HEK293 (cell line): ENCODE results near the gene GJD3.

Source experiments
- BCL11A ChIP-seq: fragments of 450-650 bp; formaldehyde crosslinking; IDR thresholded peaks from 2 replicates; pipeline ENCODE4 v1.5.1; 2016; ENCODE audit warnings: low read depth, missing biosample characterization, missing genetic modification characterization
- MYNN ChIP-seq: fragments of 450-650 bp; formaldehyde crosslinking; IDR thresholded peaks from 2 replicates; pipeline ENCODE4 v1.5.1; 2016; ENCODE audit warnings: missing biosample characterization, missing genetic modification characterization, borderline replicate concordance
- REPIN1 ChIP-seq: fragments of 450-650 bp; formaldehyde crosslinking; IDR thresholded peaks from 2 replicates; pipeline ENCODE4 v1.5.1; 2017; ENCODE audit warnings: missing biosample characterization, missing genetic modification characterization, low read depth
- SP7 ChIP-seq: fragments of 450-650 bp; formaldehyde crosslinking; IDR thresholded peaks from 2 replicates; pipeline ENCODE4 v1.5.1; 2016; ENCODE audit warnings: missing biosample characterization, missing genetic modification characterization
- TCF7L2 ChIP-seq: IDR thresholded peaks from 2 replicates; pipeline ENCODE4 v1.6.1; 2011; ENCODE audit warnings: low read depth, mild to moderate bottlenecking, inconsistent platforms, low read length, moderate library complexity, borderline replicate concordance
- TRIM28 ChIP-seq: IDR thresholded peaks from 2 replicates; pipeline ENCODE4 v1.6.1; 2011; ENCODE audit warnings: low read length, control low read depth, borderline replicate concordance
- ZBTB48 ChIP-seq: fragments of 450-650 bp; formaldehyde crosslinking; IDR thresholded peaks from 2 replicates; pipeline ENCODE4 v1.5.1; 2016; ENCODE audit warnings: missing biosample characterization, missing genetic modification characterization
- ZNF10 ChIP-seq: fragments of 450-650 bp; formaldehyde crosslinking; IDR thresholded peaks from 2 replicates; pipeline ENCODE4 v1.5.1; 2017; ENCODE audit warnings: missing biosample characterization, missing genetic modification characterization
- ZNF155 ChIP-seq: fragments of 450-650 bp; formaldehyde crosslinking; IDR thresholded peaks from 2 replicates; pipeline ENCODE4 v1.5.1; 2016; ENCODE audit warnings: missing biosample characterization, missing genetic modification characterization
- ZNF48 ChIP-seq: fragments of 450-650 bp; formaldehyde crosslinking; IDR thresholded peaks from 2 replicates; pipeline ENCODE4 v1.5.1; 2016; ENCODE audit warnings: missing biosample characterization, missing genetic modification characterization
- ZNF558 ChIP-seq: fragments of 450-650 bp; formaldehyde crosslinking; IDR thresholded peaks from 2 replicates; pipeline ENCODE4 v1.5.1; 2016; ENCODE audit warnings: missing biosample characterization, missing genetic modification characterization
- ZNF626 ChIP-seq: fragments of 450-650 bp; sonication (Bioruptor Pico); formaldehyde crosslinking; IDR thresholded peaks from 2 replicates; pipeline ENCODE4 v1.5.1; 2018; ENCODE audit warnings: missing biosample characterization, missing genetic modification characterization, inconsistent platforms
- ZNF701 ChIP-seq: fragments of 450-650 bp; formaldehyde crosslinking; IDR thresholded peaks from 2 replicates; pipeline ENCODE4 v1.5.1; 2016; ENCODE audit warnings: missing biosample characterization, missing genetic modification characterization
- ZSCAN30 ChIP-seq: fragments of 450-650 bp; IDR thresholded peaks from 2 replicates; pipeline ENCODE4 v1.5.1; 2018; ENCODE audit warnings: missing biosample characterization, mild to moderate bottlenecking, missing genetic modification characterization, moderate library complexity
- TF ChIP-seq, protein P1 (sequence below): fragments of 450-650 bp; formaldehyde crosslinking; IDR thresholded peaks from 2 replicates; pipeline ENCODE4 v1.5.1; 2016; ENCODE audit warnings: missing biosample characterization, missing genetic modification characterization
- TF ChIP-seq, protein P2 (sequence below): fragments of 450-650 bp; formaldehyde crosslinking; IDR thresholded peaks from 2 replicates; pipeline ENCODE4 v1.5.1; 2016; ENCODE audit warnings: missing biosample characterization, missing genetic modification characterization
- TF ChIP-seq, protein P3 (sequence below): fragments of 450-650 bp; formaldehyde crosslinking; IDR thresholded peaks from 2 replicates; pipeline ENCODE4 v1.5.1; 2016; ENCODE audit warnings: missing biosample characterization, missing genetic modification characterization
- TF ChIP-seq, protein P4 (sequence below): fragments of 450-650 bp; formaldehyde crosslinking; IDR thresholded peaks from 2 replicates; pipeline ENCODE4 v1.5.1; 2017; ENCODE audit warnings: missing biosample characterization, missing genetic modification characterization
- TF ChIP-seq, protein P5 (sequence below): fragments of 450-650 bp; IDR thresholded peaks from 2 replicates; pipeline ENCODE4 v1.5.1; 2018; ENCODE audit warnings: missing biosample characterization, missing genetic modification characterization
- TF ChIP-seq, protein P6 (sequence below): IDR thresholded peaks from 2 replicates; pipeline ENCODE4 v1.6.1; 2011; ENCODE audit warnings: mild to moderate bottlenecking, low read depth, low read length, borderline replicate concordance
- TF ChIP-seq, protein P7 (sequence below): fragments of 450-650 bp; formaldehyde crosslinking; IDR thresholded peaks from 2 replicates; pipeline ENCODE4 v1.5.1; 2016; ENCODE audit warnings: missing biosample characterization, missing genetic modification characterization, borderline replicate concordance
- TF ChIP-seq, protein P8 (sequence below): fragments of 450-650 bp; formaldehyde crosslinking; IDR thresholded peaks from 2 replicates; pipeline ENCODE4 v1.5.1; 2017; ENCODE audit warnings: missing biosample characterization, missing genetic modification characterization

GJD3 gene

DNA sequence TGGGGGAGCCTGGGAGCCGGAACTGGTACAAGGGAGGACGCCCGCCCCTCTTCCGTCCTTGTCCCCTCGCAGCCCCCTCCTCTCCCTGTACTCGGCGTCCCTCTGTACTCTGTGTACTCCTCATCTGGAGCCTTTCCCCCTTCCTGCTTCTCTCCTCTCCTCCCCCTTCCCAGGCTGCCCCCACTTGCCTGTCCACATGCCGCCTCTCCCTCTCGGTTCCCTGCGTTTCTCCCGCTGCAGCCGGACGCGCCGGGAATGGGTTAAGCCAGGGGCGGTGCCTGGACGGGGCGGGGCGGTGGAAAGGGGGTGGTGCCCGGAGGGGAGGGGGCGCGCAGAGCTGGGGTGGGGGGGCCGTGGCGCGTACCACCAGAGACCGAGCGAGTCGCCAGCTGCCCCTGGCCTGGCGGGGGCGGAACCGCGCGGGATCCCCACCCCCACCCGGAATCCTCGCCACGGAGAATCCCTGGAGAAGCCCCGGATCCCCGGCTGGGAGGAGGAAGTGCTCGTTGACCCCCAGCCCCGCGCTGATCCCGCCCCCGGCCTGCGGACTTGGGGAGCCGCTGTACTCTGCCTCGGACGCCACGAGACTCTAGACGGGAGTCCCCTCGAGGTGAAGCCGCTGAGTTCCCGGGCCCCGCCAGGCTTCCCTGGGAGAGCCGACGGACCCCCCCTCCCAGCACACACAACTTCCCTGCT lies 22.6 kb downstream of the GJD3 start (continued):
- TF ChIP-seq TCF7L2 (no peak), ZSCAN30 (tag by site-specific recombination) (no peak), ZNF626 (tag by site-specific recombination) (no peak), ZNF48 (tag by site-specific recombination) (no peak), TRIM28 (no peak), ZNF10 (tag by site-specific recombination) (no peak), ZNF701 (no peak), ZBTB48 (tag by site-specific recombination) (peak; percentile 80), SP7 (tag by site-specific recombination) (peak; percentile 57), REPIN1 (tag by site-specific recombination) (no peak), MYNN (tag by site-specific recombination) (no peak), ZNF155 (no peak), BCL11A (no peak; the same call in 1 of the 2 replicates), ZNF558 (tag by site-specific recombination) (no peak)
- TF ChIP-seq, protein P1, sequence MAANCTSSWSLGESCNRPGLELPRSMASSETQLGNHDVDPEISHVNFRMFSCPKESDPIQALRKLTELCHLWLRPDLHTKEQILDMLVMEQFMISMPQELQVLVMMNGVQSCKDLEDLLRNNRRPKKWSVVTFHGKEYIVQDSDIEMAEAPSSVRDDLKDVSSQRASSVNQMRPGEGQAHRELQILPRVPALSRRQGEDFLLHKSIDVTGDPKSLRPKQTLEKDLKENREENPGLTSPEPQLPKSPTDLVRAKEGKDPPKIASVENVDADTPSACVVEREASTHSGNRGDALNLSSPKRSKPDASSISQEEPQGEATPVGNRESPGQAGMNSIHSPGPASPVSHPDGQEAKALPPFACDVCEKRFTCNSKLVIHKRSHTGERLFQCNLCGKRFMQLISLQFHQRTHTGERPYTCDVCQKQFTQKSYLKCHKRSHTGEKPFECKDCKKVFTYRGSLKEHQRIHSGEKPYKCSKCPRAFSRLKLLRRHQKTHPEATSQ (tag by site-specific recombination) = no peak
- TF ChIP-seq, protein P2, sequence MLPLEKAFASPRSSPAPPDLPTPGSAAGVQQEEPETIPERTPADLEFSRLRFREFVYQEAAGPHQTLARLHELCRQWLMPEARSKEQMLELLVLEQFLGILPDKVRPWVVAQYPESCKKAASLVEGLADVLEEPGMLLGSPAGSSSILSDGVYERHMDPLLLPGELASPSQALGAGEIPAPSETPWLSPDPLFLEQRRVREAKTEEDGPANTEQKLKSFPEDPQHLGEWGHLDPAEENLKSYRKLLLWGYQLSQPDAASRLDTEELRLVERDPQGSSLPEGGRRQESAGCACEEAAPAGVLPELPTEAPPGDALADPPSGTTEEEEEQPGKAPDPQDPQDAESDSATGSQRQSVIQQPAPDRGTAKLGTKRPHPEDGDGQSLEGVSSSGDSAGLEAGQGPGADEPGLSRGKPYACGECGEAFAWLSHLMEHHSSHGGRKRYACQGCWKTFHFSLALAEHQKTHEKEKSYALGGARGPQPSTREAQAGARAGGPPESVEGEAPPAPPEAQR = no peak
- TF ChIP-seq, protein P3, sequence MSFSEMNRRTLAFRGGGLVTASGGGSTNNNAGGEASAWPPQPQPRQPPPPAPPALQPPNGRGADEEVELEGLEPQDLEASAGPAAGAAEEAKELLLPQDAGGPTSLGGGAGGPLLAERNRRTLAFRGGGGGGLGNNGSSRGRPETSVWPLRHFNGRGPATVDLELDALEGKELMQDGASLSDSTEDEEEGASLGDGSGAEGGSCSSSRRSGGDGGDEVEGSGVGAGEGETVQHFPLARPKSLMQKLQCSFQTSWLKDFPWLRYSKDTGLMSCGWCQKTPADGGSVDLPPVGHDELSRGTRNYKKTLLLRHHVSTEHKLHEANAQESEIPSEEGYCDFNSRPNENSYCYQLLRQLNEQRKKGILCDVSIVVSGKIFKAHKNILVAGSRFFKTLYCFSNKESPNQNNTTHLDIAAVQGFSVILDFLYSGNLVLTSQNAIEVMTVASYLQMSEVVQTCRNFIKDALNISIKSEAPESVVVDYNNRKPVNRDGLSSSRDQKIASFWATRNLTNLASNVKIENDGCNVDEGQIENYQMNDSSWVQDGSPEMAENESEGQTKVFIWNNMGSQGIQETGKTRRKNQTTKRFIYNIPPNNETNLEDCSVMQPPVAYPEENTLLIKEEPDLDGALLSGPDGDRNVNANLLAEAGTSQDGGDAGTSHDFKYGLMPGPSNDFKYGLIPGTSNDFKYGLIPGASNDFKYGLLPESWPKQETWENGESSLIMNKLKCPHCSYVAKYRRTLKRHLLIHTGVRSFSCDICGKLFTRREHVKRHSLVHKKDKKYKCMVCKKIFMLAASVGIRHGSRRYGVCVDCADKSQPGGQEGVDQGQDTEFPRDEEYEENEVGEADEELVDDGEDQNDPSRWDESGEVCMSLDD (tag by site-specific recombination) = no peak
- TF ChIP-seq, protein P4, sequence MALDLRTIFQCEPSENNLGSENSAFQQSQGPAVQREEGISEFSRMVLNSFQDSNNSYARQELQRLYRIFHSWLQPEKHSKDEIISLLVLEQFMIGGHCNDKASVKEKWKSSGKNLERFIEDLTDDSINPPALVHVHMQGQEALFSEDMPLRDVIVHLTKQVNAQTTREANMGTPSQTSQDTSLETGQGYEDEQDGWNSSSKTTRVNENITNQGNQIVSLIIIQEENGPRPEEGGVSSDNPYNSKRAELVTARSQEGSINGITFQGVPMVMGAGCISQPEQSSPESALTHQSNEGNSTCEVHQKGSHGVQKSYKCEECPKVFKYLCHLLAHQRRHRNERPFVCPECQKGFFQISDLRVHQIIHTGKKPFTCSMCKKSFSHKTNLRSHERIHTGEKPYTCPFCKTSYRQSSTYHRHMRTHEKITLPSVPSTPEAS (tag by site-specific recombination) = 0 out of 2 replicates have a peak, but pooled peaks have one; percentile 10
- TF ChIP-seq, protein P5, sequence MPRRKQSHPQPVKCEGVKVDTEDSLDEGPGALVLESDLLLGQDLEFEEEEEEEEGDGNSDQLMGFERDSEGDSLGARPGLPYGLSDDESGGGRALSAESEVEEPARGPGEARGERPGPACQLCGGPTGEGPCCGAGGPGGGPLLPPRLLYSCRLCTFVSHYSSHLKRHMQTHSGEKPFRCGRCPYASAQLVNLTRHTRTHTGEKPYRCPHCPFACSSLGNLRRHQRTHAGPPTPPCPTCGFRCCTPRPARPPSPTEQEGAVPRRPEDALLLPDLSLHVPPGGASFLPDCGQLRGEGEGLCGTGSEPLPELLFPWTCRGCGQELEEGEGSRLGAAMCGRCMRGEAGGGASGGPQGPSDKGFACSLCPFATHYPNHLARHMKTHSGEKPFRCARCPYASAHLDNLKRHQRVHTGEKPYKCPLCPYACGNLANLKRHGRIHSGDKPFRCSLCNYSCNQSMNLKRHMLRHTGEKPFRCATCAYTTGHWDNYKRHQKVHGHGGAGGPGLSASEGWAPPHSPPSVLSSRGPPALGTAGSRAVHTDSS (tag by site-specific recombination) = no peak
- TF ChIP-seq, protein P6, sequence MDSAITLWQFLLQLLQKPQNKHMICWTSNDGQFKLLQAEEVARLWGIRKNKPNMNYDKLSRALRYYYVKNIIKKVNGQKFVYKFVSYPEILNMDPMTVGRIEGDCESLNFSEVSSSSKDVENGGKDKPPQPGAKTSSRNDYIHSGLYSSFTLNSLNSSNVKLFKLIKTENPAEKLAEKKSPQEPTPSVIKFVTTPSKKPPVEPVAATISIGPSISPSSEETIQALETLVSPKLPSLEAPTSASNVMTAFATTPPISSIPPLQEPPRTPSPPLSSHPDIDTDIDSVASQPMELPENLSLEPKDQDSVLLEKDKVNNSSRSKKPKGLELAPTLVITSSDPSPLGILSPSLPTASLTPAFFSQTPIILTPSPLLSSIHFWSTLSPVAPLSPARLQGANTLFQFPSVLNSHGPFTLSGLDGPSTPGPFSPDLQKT = no peak
- TF ChIP-seq, protein P7, sequence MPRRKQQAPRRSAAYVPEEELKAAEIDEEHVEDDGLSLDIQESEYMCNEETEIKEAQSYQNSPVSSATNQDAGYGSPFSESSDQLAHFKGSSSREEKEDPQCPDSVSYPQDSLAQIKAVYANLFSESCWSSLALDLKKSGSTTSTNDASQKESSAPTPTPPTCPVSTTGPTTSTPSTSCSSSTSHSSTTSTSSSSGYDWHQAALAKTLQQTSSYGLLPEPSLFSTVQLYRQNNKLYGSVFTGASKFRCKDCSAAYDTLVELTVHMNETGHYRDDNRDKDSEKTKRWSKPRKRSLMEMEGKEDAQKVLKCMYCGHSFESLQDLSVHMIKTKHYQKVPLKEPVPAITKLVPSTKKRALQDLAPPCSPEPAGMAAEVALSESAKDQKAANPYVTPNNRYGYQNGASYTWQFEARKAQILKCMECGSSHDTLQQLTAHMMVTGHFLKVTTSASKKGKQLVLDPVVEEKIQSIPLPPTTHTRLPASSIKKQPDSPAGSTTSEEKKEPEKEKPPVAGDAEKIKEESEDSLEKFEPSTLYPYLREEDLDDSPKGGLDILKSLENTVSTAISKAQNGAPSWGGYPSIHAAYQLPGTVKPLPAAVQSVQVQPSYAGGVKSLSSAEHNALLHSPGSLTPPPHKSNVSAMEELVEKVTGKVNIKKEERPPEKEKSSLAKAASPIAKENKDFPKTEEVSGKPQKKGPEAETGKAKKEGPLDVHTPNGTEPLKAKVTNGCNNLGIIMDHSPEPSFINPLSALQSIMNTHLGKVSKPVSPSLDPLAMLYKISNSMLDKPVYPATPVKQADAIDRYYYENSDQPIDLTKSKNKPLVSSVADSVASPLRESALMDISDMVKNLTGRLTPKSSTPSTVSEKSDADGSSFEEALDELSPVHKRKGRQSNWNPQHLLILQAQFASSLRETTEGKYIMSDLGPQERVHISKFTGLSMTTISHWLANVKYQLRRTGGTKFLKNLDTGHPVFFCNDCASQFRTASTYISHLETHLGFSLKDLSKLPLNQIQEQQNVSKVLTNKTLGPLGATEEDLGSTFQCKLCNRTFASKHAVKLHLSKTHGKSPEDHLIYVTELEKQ = no peak
- TF ChIP-seq, protein P8, sequence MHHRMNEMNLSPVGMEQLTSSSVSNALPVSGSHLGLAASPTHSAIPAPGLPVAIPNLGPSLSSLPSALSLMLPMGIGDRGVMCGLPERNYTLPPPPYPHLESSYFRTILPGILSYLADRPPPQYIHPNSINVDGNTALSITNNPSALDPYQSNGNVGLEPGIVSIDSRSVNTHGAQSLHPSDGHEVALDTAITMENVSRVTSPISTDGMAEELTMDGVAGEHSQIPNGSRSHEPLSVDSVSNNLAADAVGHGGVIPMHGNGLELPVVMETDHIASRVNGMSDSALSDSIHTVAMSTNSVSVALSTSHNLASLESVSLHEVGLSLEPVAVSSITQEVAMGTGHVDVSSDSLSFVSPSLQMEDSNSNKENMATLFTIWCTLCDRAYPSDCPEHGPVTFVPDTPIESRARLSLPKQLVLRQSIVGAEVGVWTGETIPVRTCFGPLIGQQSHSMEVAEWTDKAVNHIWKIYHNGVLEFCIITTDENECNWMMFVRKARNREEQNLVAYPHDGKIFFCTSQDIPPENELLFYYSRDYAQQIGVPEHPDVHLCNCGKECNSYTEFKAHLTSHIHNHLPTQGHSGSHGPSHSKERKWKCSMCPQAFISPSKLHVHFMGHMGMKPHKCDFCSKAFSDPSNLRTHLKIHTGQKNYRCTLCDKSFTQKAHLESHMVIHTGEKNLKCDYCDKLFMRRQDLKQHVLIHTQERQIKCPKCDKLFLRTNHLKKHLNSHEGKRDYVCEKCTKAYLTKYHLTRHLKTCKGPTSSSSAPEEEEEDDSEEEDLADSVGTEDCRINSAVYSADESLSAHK (tag by site-specific recombination) = no peak
